Measurements from ENCODE around the gene NOP16. TPM values are rescaled to one million over a fixed set of nuclear protein-coding genes. Genes with fewer than 3 reads are reported as not detected.

NOP16 gene
- total and polyA plus RNA-seq, 2 of the 13 experiments (the other 11 are each of a cell fraction or from before 2014, with no cell fraction given) = 43.3 to 48.4 TPM

DNA sequence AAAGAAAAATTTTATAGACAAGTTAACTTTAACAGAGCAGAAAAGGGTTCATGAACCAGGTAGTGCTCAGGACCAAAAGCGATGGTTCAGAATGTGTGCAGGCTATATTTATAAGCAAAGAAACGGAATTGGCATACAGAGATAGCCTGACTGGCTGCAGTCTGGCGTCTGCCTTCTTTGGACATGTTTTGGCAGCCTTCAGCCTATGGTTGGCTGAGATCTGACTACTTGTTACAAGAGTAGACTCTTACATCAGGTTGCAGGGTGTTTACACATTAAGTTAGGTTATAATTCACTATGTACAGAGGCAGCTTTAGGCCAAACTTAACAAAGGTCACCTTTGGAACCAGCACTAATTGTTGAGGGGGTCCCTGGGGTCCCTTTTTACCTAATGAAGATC lies 7.0 kb downstream of the NOP16 start (continued):
- TF ChIP-seq AHR (CRISPR knock-in tag; IDR thresholded peaks at IDR 0.05) = no peak
- TF ChIP-seq GPN1 (CRISPR knock-in tag; IDR thresholded peaks at IDR 0.05; ENCODE audit: borderline replicate concordance) = no peak
- TF ChIP-seq KMT2A (CRISPR knock-in tag; IDR thresholded peaks at IDR 0.05) = no peak
- no peak for TF ChIP-seq ZNF143 (CRISPR knock-in tag; IDR thresholded peaks at IDR 0.05)
- TF ChIP-seq ZNF879 (CRISPR knock-in tag; IDR thresholded peaks at IDR 0.05) = no peak
- TF ChIP-seq RCOR2 (CRISPR knock-in tag; IDR thresholded peaks at IDR 0.05) = no peak
- no peak for TF ChIP-seq ZKSCAN8 (CRISPR knock-in tag; IDR thresholded peaks at IDR 0.05; ENCODE audit: borderline replicate concordance)
- no peak for TF ChIP-seq TGIF2 (CRISPR knock-in tag; IDR thresholded peaks at IDR 0.05)
- no peak for TF ChIP-seq ZNF740 (CRISPR knock-in tag; IDR thresholded peaks at IDR 0.05)

DNA sequence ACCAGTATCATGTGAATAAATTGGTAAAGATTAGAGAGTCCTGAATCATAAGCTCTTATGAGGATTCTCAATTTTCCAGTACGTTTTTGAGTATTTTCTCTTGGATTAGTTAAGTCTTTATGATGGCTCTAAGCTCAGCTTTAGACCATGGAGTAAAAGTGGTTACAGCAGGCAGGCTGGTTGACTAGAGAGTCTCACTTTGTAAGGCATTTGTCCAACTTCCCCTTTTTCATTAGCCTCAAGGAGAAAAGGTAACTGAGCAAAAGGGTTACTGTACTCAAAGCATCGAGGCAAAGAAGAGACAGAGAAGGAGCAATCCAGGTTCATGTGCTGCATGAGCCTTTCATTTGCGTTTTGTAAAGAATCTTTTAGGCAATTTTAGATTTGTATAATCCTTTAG lies 8.5 kb downstream of the NOP16 start:
- 89% methylated on average over 3 of the region's 3 CpGs for WGBS (ENCODE audit: low lambda C conversion rate)
- CTCF ChIA-PET (ENCODE audit: low intra/inter-chr PET ratio, low total read pairs) = no interaction called here
- no peak for TF ChIP-seq FOXP1 (IDR thresholded peaks at IDR 0.05)
- no peak for TF ChIP-seq FOXP1 (CRISPR knock-in tag; IDR thresholded peaks at IDR 0.05)
- TF ChIP-seq ARHGAP35 (CRISPR knock-in tag; IDR thresholded peaks at IDR 0.05; ENCODE audit: borderline replicate concordance) = no peak
- TF ChIP-seq, protein P1, sequence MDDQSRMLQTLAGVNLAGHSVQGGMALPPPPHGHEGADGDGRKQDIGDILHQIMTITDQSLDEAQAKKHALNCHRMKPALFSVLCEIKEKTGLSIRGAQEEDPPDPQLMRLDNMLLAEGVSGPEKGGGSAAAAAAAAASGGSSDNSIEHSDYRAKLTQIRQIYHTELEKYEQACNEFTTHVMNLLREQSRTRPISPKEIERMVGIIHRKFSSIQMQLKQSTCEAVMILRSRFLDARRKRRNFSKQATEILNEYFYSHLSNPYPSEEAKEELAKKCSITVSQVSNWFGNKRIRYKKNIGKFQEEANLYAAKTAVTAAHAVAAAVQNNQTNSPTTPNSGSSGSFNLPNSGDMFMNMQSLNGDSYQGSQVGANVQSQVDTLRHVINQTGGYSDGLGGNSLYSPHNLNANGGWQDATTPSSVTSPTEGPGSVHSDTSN (CRISPR knock-in tag; IDR thresholded peaks at IDR 0.05; ENCODE audit: borderline replicate concordance) = no peak
- no peak for TF ChIP-seq GPN1 (CRISPR knock-in tag; IDR thresholded peaks at IDR 0.05; ENCODE audit: borderline replicate concordance)
- TF ChIP-seq NFE2L2 (IDR thresholded peaks at IDR 0.05; ENCODE audit: low read length) = no peak
- no peak for TF ChIP-seq SPEN (CRISPR knock-in tag; IDR thresholded peaks at IDR 0.05; ENCODE audit: low read depth)
- TF ChIP-seq NFE2 (CRISPR knock-in tag; IDR thresholded peaks at IDR 0.05) = no peak
- TF ChIP-seq HMGA1 (CRISPR knock-in tag; conservative IDR thresholded peaks at IDR 0.05) = no peak
- TF ChIP-seq KDM1A (CRISPR knock-in tag; IDR thresholded peaks at IDR 0.05) = no peak
- no peak for TF ChIP-seq ZNF562 (CRISPR knock-in tag; IDR thresholded peaks at IDR 0.05; ENCODE audit: borderline replicate concordance)
- no peak for TF ChIP-seq ZNF280B (CRISPR knock-in tag; IDR thresholded peaks at IDR 0.05; ENCODE audit: borderline replicate concordance)
- no peak for TF ChIP-seq ZFP82 (CRISPR knock-in tag; IDR thresholded peaks at IDR 0.05; ENCODE audit: borderline replicate concordance)
- TF ChIP-seq SP140L (CRISPR knock-in tag; IDR thresholded peaks at IDR 0.05; ENCODE audit: borderline replicate concordance) = no peak
- TF ChIP-seq NR2F1 (CRISPR knock-in tag; IDR thresholded peaks at IDR 0.05) = no peak
- TF ChIP-seq DNMT3B (CRISPR knock-in tag; conservative IDR thresholded peaks at IDR 0.05) = no peak
- no peak for TF ChIP-seq ZNF792 (CRISPR knock-in tag; IDR thresholded peaks at IDR 0.05)
- TF ChIP-seq ZNF557 (CRISPR knock-in tag; IDR thresholded peaks at IDR 0.05) = no peak

More for the DNA sequence above, 8.5 kb downstream of the NOP16 start:
- Histone ChIP-seq H3K4me1 (ENCODE audit: insufficient read depth, low read length) (peaks cover 6% of the 10 kb centered on the region; the same call in 1 of the 2 replicates), H3K27ac (ENCODE audit: extremely low read length, insufficient read depth, low read length) (no peak overlapping the region), H3K9ac (ENCODE audit: insufficient read depth, low read depth, low read length) (no peak overlapping the region), H3K36me3 (replicated peaks in 1 of 2; ENCODE audit: control insufficient read depth in 1 of 2, insufficient read depth in 2 of 2, low read length in 2 of 2) (peaks cover 17 to 39% of the 10 kb centered on the region in 2 experiments), H2AFZ (ENCODE audit: low read length) (no peak overlapping the region), H3K79me2 (ENCODE audit: insufficient read depth, low read length) (peaks cover under 1% of the 10 kb centered on the region), H3K4me2 (ENCODE audit: low read depth, low read length) (no peak overlapping the region), H3K4me3 (replicated peaks in 1 of 3; ENCODE audit: insufficient read depth in 1 of 3, low read depth in 2 of 3, low read length in 3 of 3) (no peak overlapping the region), H3K27me3 (ENCODE audit: control insufficient read depth in 1 of 2, insufficient read depth in 2 of 2, low read length in 2 of 2) (no peaks in the 10 kb centered on the region), H3K9me3 (ENCODE audit: low read length) (no peaks in the 10 kb centered on the region), H4K20me1 (ENCODE audit: insufficient read depth, low read length) (no peaks in the 10 kb centered on the region)
- POLR2A ChIA-PET = no interaction called here
- intact Hi-C loops (cut with micrococcal nuclease; ENCODE audit: unreplicated experiment) = no loop called here
- ATAC-seq = no peak
- in situ Hi-C loops (cut with HindIII; ENCODE audit: extremely low pct_ligation_motif_present, low pct_unique_long_range_greater_than_20kb) = no loop called here
- DNase-seq (ENCODE audit: low spot score) = no peak
- BruUV-seq (replicated peaks) = no TSS peak
- no peak for FAIRE-seq
